GM12878 (cell line): ENCODE results near the gene ERMARD. TPM values are rescaled to one million over a fixed set of nuclear protein-coding genes. Genes with fewer than 3 reads are reported as not detected.

ENCODE experiments used
- ATAC-seq: fragments of 200-7000 bp; cut with Tn5 transposase; 3 replicates; pipeline ENCODE4 v1.9.1; 2020; ENCODE audit warnings: mild to moderate bottlenecking, moderate library complexity
- BruUV-seq: library from RNA; stranded (reverse); fragments of 400-500 nt; replicated peaks from 2 replicates; lab custom pipeline; 2021; lab: Mats Ljungman, UMichigan
- CTCF ChIA-PET: fragments of 300-600 bp; sonication (Branson Sonifier 250); formaldehyde crosslinking; extraction: SDS; loops from one replicate; lab custom pipeline; 2021; ENCODE audit warnings: inconsistent platforms; lab: Yijun Ruan, JAX
- POLR2A ChIA-PET: fragments of 350-600 bp; formaldehyde crosslinking; extraction: SDS; loops from one replicate; lab custom pipeline; 2021; ENCODE audit warnings: inconsistent platforms; lab: Charles Lee
- RAD21 ChIA-PET: fragments of 300-600 bp; sonication (Branson Sonifier 250); formaldehyde crosslinking; loops from one replicate; lab custom pipeline; 2023; ENCODE audit warnings: antibody characterized with exemption; ENCODE audit not compliant: unreplicated experiment; lab: Charles Lee
- SMC1A ChIA-PET: fragments of 300-600 bp; sonication (Branson Sonifier 250); formaldehyde crosslinking; loops from one replicate; lab custom pipeline; 2023; ENCODE audit not compliant: unreplicated experiment, uncharacterized antibody; lab: Charles Lee
- DNase-seq: peaks from one replicate; pipeline ENCODE4 v3.0.0-alpha.2; 2011; ENCODE audit warnings: low read depth, low spot score
- FAIRE-seq: peaks from 3 replicates; lab custom pipeline; 2011; peaks lifted over from hg19 to GRCh38; lab: Jason Lieb, UNC
- H2AFZ ChIP-seq: 2 replicates; pipeline ENCODE4 v1.6.0; 2011; ENCODE audit warnings: low read depth, low read length, control low read depth; ENCODE audit not compliant: control insufficient read depth
- H3K27ac ChIP-seq: 2 replicates; pipeline ENCODE4 v1.5.1; 2011; ENCODE audit warnings: control low read depth; ENCODE audit not compliant: control insufficient read depth, insufficient read depth
- H3K27me3 ChIP-seq, 2 experiments: replicated peaks in 1 of 2; 2 replicates each; pipeline versions ENCODE4 v1.6.0 to v1.6.1; 2011; ENCODE audit warnings: low read length in 1 of 2; ENCODE audit not compliant: control insufficient read depth in 2 of 2, insufficient read depth in 2 of 2
- H3K36me3 ChIP-seq, 2 experiments: 2 replicates each; pipeline ENCODE4 v1.5.1; 2011; ENCODE audit warnings: low read length in 1 of 2; ENCODE audit not compliant: control insufficient read depth in 2 of 2, insufficient read depth in 2 of 2
- H3K4me1 ChIP-seq: 2 replicates; pipeline ENCODE4 v1.6.1; 2011; ENCODE audit warnings: mild to moderate bottlenecking, low read length, moderate library complexity, mixed read lengths; ENCODE audit not compliant: control insufficient read depth, insufficient read depth
- H3K4me2 ChIP-seq: 2 replicates; pipeline ENCODE4 v1.6.0; 2011; ENCODE audit warnings: control low read depth; ENCODE audit not compliant: control insufficient read depth, insufficient read depth
- H3K4me3 ChIP-seq: fragments of 200-600 bp; sonication (generic); 2 replicates; pipeline ENCODE4 v1.5.1; 2016
- H3K79me2 ChIP-seq: 2 replicates; pipeline ENCODE4 v1.6.0; 2011; ENCODE audit warnings: low read length; ENCODE audit not compliant: control insufficient read depth, insufficient read depth
- H3K9ac ChIP-seq: 2 replicates; pipeline ENCODE4 v1.8.0; 2011; ENCODE audit warnings: low read length, control low read depth, mixed read lengths; ENCODE audit not compliant: control insufficient read depth, insufficient read depth
- H3K9me3 ChIP-seq: replicated peaks from 3 replicates; pipeline ENCODE4 v1.5.1; 2011; ENCODE audit warnings: mild to moderate bottlenecking, low read length; ENCODE audit not compliant: control insufficient read depth, insufficient read depth
- H4K20me1 ChIP-seq: 2 replicates; pipeline ENCODE4 v1.6.0; 2011; ENCODE audit not compliant: control insufficient read depth, insufficient read depth
- BACH1 ChIP-seq: fragments of 450-650 bp; IDR thresholded peaks from 2 replicates; pipeline ENCODE4 v1.6.1; 2017; ENCODE audit warnings: mild to moderate bottlenecking, borderline replicate concordance
- BHLHE40 ChIP-seq, 2 experiments: fragments of 450-650 bp in 1 of 2; IDR thresholded peaks; 2 replicates each; pipeline ENCODE4 v1.6.1; 2011 to 2017; ENCODE audit warnings: low read depth in 2 of 2, borderline replicate concordance in 1 of 2, improper control_type of control experiment in 1 of 2, low read length in 1 of 2, mild to moderate bottlenecking in 1 of 2
- CHD1 ChIP-seq: IDR thresholded peaks from 2 replicates; pipeline ENCODE4 v1.6.1; 2012; ENCODE audit warnings: low read depth, low read length, improper control_type of control experiment
- CHD2 ChIP-seq: IDR thresholded peaks from 2 replicates; pipeline ENCODE4 v1.6.1; 2011; ENCODE audit warnings: low read depth, low read length, improper control_type of control experiment, borderline replicate concordance
- FOS ChIP-seq: IDR thresholded peaks from 3 replicates; pipeline ENCODE4 v1.6.1; 2011; ENCODE audit warnings: borderline replicate concordance; ENCODE audit not compliant: insufficient read length; ENCODE audit errors: extremely low read depth
- HCFC1 ChIP-seq: fragments of 150-350 bp; IDR thresholded peaks from 2 replicates; pipeline ENCODE4 v1.6.1; 2014; ENCODE audit warnings: low read length
- IKZF2 ChIP-seq, 2 experiments: fragments of 450-650 bp; IDR thresholded peaks; 2 replicates each; pipeline ENCODE4 v1.6.1; 2017; ENCODE audit warnings: mild to moderate bottlenecking in 2 of 2, moderate library complexity in 2 of 2
- KDM1A ChIP-seq: fragments of 200-600 bp; sonication (generic); IDR thresholded peaks from 2 replicates; pipeline ENCODE4 v1.6.1; 2016; ENCODE audit warnings: borderline replicate concordance
- MEF2A ChIP-seq: IDR thresholded peaks from 2 replicates; pipeline ENCODE4 v1.6.1; 2011; ENCODE audit warnings: low read depth, mild to moderate bottlenecking, low read length, moderate library complexity; ENCODE audit not compliant: insufficient read depth
- PML ChIP-seq: IDR thresholded peaks from 2 replicates; pipeline ENCODE4 v1.6.1; 2012; ENCODE audit warnings: low read length, inconsistent platforms
- POLR2AphosphoS5 ChIP-seq: IDR thresholded peaks from 2 replicates; pipeline ENCODE4 v1.6.1; 2011; ENCODE audit warnings: mild to moderate bottlenecking, low read length, inconsistent platforms
- SMAD1 ChIP-seq: fragments of 450-650 bp; IDR thresholded peaks from 2 replicates; pipeline ENCODE4 v1.6.1; 2018; ENCODE audit warnings: mild to moderate bottlenecking, low read depth; ENCODE audit not compliant: partially characterized antibody
- SMAD5 ChIP-seq: IDR thresholded peaks from 2 replicates; pipeline ENCODE4 v1.6.1; 2016; ENCODE audit warnings: antibody characterized with exemption, low read depth
- TBL1XR1 ChIP-seq: IDR thresholded peaks from 2 replicates; pipeline ENCODE4 v1.6.1; 2012; ENCODE audit warnings: low read depth, low read length, improper control_type of control experiment
- WRNIP1 ChIP-seq: IDR thresholded peaks from 2 replicates; pipeline ENCODE4 v1.6.1; 2011; ENCODE audit warnings: low read depth, low read length, improper control_type of control experiment, borderline replicate concordance
- in situ Hi-C: fragments of 300-500 bp; cut with MboI; formaldehyde crosslinking; loops from 9 replicates; pipeline ENCODE4 v1.14.3; 2018; ENCODE audit warnings: mixed read lengths
- intact Hi-C: fragments of 100-400 bp; cut with micrococcal nuclease; formaldehyde crosslinking; loops from one replicate; pipeline ENCODE4 v1.14.2; 2022; ENCODE audit not compliant: unreplicated experiment
- polyA plus RNA-seq, 11 experiments: library from polyadenylated mRNA; depleted of rRNA in 4 of 11; unstranded in 6 of 11; stranded (reverse) in 5 of 11; fragments of >200 nt; fragmentation: Nextera tagmentation in 4 of 11; fragmentation: Illumina TruSeq in 1 of 11; extraction: Ambion mirVana in 4 of 11; extraction: Trizol in 1 of 11; gene quantifications; 1 replicate in 1 of 11; 2 replicates in 10 of 11; pipeline versions ENCODE4 v1.2.1 to v1.2.3, GENCODE V29; 2011 to 2016; ENCODE audit warnings: inconsistent platforms in 2 of 11, missing spikeins in 2 of 11, low read depth in 1 of 11
- total RNA-seq, 4 experiments: library from RNA; depleted of rRNA in 3 of 4; stranded (reverse); fragments of >200 nt in 3 of 4; fragmentation: Illumina TruSeq in 1 of 4; extraction: Trizol in 1 of 4; gene quantifications; 2 replicates each; pipeline versions ENCODE4 v1.2.1 to v1.2.3, GENCODE V29; 2013 to 2021
- TF ChIP-seq, protein P1 (sequence below): fragments of 450-650 bp; IDR thresholded peaks from 2 replicates; pipeline ENCODE4 v1.6.1; 2018; ENCODE audit warnings: borderline replicate concordance, mild to moderate bottlenecking; ENCODE audit not compliant: partially characterized antibody
- TF ChIP-seq, protein P2 (sequence below): fragments of 450-650 bp; IDR thresholded peaks from 2 replicates; pipeline ENCODE4 v1.6.1; 2014; ENCODE audit warnings: mild to moderate bottlenecking

The ERMARD gene
- total and polyA plus RNA-seq, 10 of the 15 experiments (the other 5 are each of a cell fraction or from before 2014, with no cell fraction given), result 24.4 to 63.3 (median 34.1) TPM

DNA sequence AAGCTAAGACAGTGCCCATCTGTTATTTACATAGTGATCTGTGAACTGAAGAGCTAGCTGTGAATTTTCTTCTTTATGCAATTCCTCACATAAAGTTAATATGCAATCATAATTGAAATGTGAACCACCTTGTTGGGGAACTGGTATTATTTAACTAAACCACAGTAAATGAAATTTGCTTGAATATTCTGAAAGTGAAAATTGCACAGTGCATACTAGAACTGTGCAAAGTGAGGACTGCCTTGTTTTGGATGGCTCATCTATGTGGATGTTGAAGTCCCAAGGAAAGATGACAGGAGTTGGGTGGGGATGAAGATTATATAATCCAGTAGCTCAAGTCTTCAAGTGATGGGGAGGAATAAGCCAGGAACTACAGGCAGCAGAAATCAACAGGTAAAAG, 21.5 kb upstream of the ERMARD start:
- TF ChIP-seq, protein P1, sequence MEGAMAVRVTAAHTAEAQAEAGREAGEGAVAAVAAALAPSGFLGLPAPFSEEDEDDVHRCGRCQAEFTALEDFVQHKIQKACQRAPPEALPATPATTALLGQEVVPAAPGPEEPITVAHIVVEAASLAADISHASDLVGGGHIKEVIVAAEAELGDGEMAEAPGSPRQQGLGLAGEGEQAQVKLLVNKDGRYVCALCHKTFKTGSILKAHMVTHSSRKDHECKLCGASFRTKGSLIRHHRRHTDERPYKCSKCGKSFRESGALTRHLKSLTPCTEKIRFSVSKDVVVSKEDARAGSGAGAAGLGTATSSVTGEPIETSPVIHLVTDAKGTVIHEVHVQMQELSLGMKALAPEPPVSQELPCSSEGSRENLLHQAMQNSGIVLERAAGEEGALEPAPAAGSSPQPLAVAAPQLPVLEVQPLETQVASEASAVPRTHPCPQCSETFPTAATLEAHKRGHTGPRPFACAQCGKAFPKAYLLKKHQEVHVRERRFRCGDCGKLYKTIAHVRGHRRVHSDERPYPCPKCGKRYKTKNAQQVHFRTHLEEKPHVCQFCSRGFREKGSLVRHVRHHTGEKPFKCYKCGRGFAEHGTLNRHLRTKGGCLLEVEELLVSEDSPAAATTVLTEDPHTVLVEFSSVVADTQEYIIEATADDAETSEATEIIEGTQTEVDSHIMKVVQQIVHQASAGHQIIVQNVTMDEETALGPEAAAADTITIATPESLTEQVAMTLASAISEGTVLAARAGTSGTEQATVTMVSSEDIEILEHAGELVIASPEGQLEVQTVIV, result no peak
- TF ChIP-seq IKZF2 (IDR thresholded peaks at IDR 0.05) (no peak), CHD1 (no peak), SMAD1 (no peak), PML (no peak), HCFC1 (no peak), BHLHE40 (IDR thresholded peaks at IDR 0.05; ENCODE audit: borderline replicate concordance in 1 of 2, low read depth in 2 of 2, low read length in 1 of 2) (no peak), KDM1A (no peak), TBL1XR1 (no peak), MEF2A (no peak), FOS (no peak), POLR2AphosphoS5 (no peak), BACH1 (no peak), WRNIP1 (no peak), SMAD5 (no peak), CHD2 (no peak)
- TF ChIP-seq, protein P2, sequence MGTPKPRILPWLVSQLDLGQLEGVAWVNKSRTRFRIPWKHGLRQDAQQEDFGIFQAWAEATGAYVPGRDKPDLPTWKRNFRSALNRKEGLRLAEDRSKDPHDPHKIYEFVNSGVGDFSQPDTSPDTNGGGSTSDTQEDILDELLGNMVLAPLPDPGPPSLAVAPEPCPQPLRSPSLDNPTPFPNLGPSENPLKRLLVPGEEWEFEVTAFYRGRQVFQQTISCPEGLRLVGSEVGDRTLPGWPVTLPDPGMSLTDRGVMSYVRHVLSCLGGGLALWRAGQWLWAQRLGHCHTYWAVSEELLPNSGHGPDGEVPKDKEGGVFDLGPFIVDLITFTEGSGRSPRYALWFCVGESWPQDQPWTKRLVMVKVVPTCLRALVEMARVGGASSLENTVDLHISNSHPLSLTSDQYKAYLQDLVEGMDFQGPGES, result no peak
- DNase-seq, result no peak
- Histone ChIP-seq H3K9ac (no peak overlapping the region), H4K20me1 (no peaks in the 10 kb centered on the region), H3K36me3 (no peaks in the 10 kb centered on the region), H3K4me3 (no peak overlapping the region), H3K4me1 (no peaks in the 10 kb centered on the region), H3K79me2 (no peaks in the 10 kb centered on the region), H3K9me3 (no peaks in the 10 kb centered on the region), H3K27me3 (no peaks in the 10 kb centered on the region), H3K4me2 (no peak overlapping the region), H2AFZ (no peak overlapping the region), H3K27ac (no peak overlapping the region)
- ChIA-PET RAD21 (no interaction called here), POLR2A (no interaction called here), CTCF (no interaction called here), SMC1A (no interaction called here)
- no peak for ATAC-seq
- in situ Hi-C loops, result no loop called here
- FAIRE-seq, result no peak
- no TSS peak for BruUV-seq
- intact Hi-C loops, result loop anchor here (10.0 kb wide), 1 partner anchor 575 kb away; the partner anchor contains the start of gene FAM120B
